ENCODE results near the gene ANHX. TPM values are rescaled to one million over a fixed set of nuclear protein-coding genes. Genes with fewer than 3 reads are reported as not detected.
"Not testable (repeated sequence)": the region's sequence is repeated elsewhere in the genome, so short reads cannot be mapped to it uniquely, and the experiment has no call there.

The ANHX gene
- total RNA-seq (2021) (not detected in 3 replicates), Bru-seq, nascent RNA (not detected)
- long read RNA-seq, experiment 1 = 0 reads
- long read RNA-seq, experiment 2 = 0 reads
- long read RNA-seq, experiment 3 = 0 reads

DNA sequence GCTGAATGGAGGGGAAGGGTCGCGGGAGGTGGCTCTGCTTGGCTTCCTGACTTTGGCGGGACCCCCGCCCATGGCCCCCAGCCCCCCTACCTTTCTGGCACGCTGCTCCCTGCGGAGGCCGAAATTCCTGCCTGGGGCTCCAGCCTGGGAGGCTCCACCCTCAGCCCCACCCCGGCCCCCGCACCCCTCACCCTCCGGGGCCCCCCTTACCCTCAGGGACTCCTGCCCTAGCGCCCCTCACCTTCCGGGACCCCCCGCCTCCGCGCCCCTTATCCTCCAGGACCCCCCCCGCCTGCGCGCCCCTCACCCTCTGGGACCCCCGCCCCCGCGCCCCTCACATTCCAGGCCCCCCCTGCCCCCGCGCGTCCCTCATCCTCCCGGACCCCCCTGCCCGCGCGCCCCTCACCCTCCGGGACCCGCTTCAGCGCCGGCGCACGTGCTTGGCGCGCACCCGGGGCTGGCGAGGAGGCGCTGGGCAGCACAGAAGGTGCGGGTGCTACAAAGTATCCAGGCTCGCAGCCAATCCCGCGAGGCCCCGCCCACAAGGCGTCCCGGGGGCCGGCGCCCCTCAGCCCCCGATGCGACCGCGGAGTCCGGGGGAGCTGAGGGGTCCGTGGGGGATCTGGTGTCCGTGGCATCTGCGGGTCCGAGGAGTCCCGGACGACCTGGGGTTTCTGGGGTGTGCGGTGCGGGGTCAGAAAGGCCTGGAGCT is at the start of gene ANHX:
TSS of gene ANHX (minus strand) at position 477 of the 712 bp plus-strand sequence. CDS start 1,521 bp downstream, outside the sequence.
- H3K27ac Mint-ChIP-seq = no peak within 1 kb of the TSS
- H3K9me3 Mint-ChIP-seq = peaks cover 66% of the 10 kb centered on the region
- H3K27me3 Mint-ChIP-seq (ENCODE audit: low read depth) = peaks cover 14% of the 10 kb centered on the region
- ATAC-seq = no peak
- no peaks in the 10 kb centered on the region for H3K4me1 Mint-ChIP-seq
- ChIA-PET POLR2A (no interaction called here), CTCF (no interaction called here)
- H3K36me3 Mint-ChIP-seq = peaks cover 63% of the 10 kb centered on the region
- no peak within 1 kb of the TSS for H3K4me3 Mint-ChIP-seq
- DNase-seq (ENCODE audit: low spot score) = no peak
- no peak for TF ChIP-seq FOXJ3 (CRISPR knock-in tag; IDR thresholded peaks at IDR 0.05; ENCODE audit: borderline replicate concordance)
- no peak for TF ChIP-seq GRHL2 (CRISPR knock-in tag; IDR thresholded peaks at IDR 0.05; ENCODE audit: insufficient replicate concordance, severe bottlenecking)
- TF ChIP-seq, protein P1, sequence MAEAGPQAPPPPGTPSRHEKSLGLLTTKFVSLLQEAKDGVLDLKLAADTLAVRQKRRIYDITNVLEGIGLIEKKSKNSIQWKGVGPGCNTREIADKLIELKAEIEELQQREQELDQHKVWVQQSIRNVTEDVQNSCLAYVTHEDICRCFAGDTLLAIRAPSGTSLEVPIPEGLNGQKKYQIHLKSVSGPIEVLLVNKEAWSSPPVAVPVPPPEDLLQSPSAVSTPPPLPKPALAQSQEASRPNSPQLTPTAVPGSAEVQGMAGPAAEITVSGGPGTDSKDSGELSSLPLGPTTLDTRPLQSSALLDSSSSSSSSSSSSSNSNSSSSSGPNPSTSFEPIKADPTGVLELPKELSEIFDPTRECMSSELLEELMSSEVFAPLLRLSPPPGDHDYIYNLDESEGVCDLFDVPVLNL (CRISPR knock-in tag; IDR thresholded peaks at IDR 0.05; ENCODE audit: borderline replicate concordance, low read depth) = no peak
- no peak for TF ChIP-seq NFATC4 (CRISPR knock-in tag; IDR thresholded peaks at IDR 0.05)
- TF ChIP-seq, protein P2, sequence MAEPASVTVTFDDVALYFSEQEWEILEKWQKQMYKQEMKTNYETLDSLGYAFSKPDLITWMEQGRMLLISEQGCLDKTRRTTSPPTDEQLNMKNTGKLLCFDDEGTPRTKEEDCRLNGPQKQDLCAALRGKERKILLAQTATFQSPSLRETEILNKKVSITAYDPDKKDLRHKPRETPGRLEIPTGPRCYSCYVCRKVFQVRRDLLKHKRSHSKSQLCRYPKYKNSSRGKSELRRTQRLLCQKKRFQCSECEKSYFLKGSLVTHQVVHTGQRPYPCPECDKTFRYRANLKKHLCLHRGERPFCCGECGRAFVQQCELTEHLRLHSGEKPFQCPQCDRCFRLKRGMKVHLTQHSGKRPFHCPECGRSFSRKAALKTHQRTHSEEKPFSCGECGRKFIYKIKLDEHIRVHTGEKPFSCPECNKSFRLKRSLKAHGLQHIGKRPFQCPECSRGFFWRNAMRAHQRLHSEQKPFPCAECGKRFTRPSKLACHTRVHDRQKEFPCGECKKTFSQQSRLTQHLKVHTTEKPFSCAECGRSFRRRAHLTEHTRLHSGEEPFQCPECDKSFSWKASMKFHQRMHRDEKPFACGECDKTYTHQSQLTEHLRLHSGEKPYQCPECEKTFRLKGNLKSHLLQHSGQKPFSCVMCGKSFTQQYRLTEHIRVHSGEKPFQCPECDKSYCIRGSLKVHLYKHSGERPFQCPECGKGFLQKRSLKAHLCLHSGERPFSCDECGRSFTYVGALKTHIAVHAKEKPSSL (CRISPR knock-in tag; conservative IDR thresholded peaks at IDR 0.05) = no peak
- no peak for TF ChIP-seq ETV6 (CRISPR knock-in tag; IDR thresholded peaks at IDR 0.05)
- TF ChIP-seq HMGA2 (CRISPR knock-in tag; IDR thresholded peaks at IDR 0.05) = no peak

DNA sequence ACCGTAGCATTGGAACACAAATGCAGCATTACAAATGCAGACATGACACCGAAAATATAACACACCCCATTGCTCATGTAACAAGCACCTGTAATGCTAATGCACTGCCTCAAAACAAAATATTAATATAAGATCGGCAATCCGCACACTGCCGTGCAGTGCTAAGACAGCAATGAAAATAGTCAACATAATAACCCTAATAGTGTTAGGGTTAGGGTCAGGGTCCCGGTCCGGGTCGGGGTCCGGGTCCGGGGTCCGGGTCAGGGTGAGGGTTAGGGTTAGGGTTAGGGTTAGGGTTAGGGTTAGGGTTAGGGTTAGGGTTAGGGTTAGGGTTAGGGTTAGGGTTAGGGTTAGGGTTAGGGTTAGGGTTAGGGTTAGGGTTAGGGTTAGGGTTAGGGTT is 29.0 kb upstream of the ANHX start:
- H3K4me3 Mint-ChIP-seq, H3K4me1 Mint-ChIP-seq: not testable (repeated sequence)
- peaks cover 11% of the 10 kb centered on the region for H3K36me3 Mint-ChIP-seq

DNA sequence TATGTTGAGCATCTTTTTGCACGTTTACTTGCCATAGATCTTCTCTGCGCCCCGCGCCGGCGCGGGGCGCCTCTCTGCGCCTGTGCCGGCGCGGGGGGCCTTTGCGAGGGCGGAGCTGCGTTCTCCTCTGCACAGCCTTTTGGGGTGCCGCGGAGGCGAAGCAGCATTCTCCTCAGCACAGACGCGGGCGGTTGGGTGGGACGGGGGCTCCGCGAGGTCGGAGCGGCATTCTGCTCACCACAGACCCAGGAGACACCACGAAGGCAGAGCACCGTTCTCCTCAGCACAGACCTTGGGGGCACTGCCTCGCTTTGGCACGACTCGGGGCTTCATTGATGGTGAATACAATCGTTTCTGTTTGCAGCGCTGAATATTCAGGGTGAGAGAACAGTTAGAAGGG is 28.5 kb upstream of the ANHX start:
- Mint-ChIP-seq H3K4me3 (no peak overlapping the region), H3K4me1 (no peaks in the 10 kb centered on the region), H3K36me3 (peaks cover 11% of the 10 kb centered on the region), H3K27ac (no peak overlapping the region), H3K9me3 (peaks cover 33% of the 10 kb centered on the region), H3K27me3 (ENCODE audit: low read depth) (no peaks in the 10 kb centered on the region)
- CTCF ChIA-PET = no interaction called here
- DNase-seq (ENCODE audit: low spot score) (no peak), ATAC-seq (no peak)
- POLR2A ChIA-PET = no interaction called here
- TF ChIP-seq ESRRA (CRISPR knock-in tag; IDR thresholded peaks at IDR 0.05; ENCODE audit: borderline replicate concordance) = no peak
- TF ChIP-seq, protein P3, sequence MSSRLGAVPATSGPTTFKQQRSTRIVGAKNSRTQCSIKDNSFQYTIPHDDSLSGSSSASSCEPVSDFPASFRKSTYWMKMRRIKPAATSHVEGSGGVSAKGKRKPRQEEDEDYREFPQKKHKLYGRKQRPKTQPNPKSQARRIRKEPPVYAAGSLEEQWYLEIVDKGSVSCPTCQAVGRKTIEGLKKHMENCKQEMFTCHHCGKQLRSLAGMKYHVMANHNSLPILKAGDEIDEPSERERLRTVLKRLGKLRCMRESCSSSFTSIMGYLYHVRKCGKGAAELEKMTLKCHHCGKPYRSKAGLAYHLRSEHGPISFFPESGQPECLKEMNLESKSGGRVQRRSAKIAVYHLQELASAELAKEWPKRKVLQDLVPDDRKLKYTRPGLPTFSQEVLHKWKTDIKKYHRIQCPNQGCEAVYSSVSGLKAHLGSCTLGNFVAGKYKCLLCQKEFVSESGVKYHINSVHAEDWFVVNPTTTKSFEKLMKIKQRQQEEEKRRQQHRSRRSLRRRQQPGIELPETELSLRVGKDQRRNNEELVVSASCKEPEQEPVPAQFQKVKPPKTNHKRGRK (CRISPR knock-in tag; IDR thresholded peaks at IDR 0.05; ENCODE audit: borderline replicate concordance) = no peak
- TF ChIP-seq, protein P4, sequence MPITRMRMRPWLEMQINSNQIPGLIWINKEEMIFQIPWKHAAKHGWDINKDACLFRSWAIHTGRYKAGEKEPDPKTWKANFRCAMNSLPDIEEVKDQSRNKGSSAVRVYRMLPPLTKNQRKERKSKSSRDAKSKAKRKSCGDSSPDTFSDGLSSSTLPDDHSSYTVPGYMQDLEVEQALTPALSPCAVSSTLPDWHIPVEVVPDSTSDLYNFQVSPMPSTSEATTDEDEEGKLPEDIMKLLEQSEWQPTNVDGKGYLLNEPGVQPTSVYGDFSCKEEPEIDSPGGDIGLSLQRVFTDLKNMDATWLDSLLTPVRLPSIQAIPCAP (CRISPR knock-in tag; IDR thresholded peaks at IDR 0.05) = no peak
- TF ChIP-seq SP1 (CRISPR knock-in tag; conservative IDR thresholded peaks at IDR 0.05) = no peak
- TF ChIP-seq, protein P5, sequence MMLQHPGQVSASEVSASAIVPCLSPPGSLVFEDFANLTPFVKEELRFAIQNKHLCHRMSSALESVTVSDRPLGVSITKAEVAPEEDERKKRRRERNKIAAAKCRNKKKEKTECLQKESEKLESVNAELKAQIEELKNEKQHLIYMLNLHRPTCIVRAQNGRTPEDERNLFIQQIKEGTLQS (CRISPR knock-in tag; conservative IDR thresholded peaks at IDR 0.05) = no peak
- TF ChIP-seq ZNF232 (CRISPR knock-in tag; IDR thresholded peaks at IDR 0.05) = no peak
- no peak for TF ChIP-seq IRF2 (CRISPR knock-in tag; IDR thresholded peaks at IDR 0.05; ENCODE audit: borderline replicate concordance, low read depth)
- no peak for TF ChIP-seq TP53 (CRISPR knock-in tag; IDR thresholded peaks at IDR 0.05)
- no peak for TF ChIP-seq RORB (CRISPR knock-in tag; IDR thresholded peaks at IDR 0.05)
- TF ChIP-seq HMGA2 (CRISPR knock-in tag; IDR thresholded peaks at IDR 0.05) = no peak
- TF ChIP-seq PRRX2 (CRISPR knock-in tag; IDR thresholded peaks at IDR 0.05) = no peak
- TF ChIP-seq, protein P6, sequence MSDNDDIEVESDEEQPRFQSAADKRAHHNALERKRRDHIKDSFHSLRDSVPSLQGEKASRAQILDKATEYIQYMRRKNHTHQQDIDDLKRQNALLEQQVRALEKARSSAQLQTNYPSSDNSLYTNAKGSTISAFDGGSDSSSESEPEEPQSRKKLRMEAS (CRISPR knock-in tag; IDR thresholded peaks at IDR 0.05) = no peak
- TF ChIP-seq, protein P7, sequence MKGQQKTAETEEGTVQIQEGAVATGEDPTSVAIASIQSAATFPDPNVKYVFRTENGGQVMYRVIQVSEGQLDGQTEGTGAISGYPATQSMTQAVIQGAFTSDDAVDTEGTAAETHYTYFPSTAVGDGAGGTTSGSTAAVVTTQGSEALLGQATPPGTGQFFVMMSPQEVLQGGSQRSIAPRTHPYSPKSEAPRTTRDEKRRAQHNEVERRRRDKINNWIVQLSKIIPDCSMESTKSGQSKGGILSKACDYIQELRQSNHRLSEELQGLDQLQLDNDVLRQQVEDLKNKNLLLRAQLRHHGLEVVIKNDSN (CRISPR knock-in tag; IDR thresholded peaks at IDR 0.05) = no peak

More for the DNA sequence above, 29.0 kb upstream of the ANHX start:
- ATAC-seq; H3K27ac Mint-ChIP-seq; POLR2A ChIA-PET; DNase-seq (ENCODE audit: low spot score); H3K27me3 Mint-ChIP-seq (ENCODE audit: low read depth); CTCF ChIA-PET: not testable (repeated sequence)
- H3K9me3 Mint-ChIP-seq = peaks cover 29% of the 10 kb centered on the region

All from WTC11 (cell line).